ENCODE measurements around the gene SRM.

SRM gene

GRCh38 chr1:11027316-11027715 is 32.5 kb downstream of the SRM start:
- in situ Hi-C loops (cut with MboI; ENCODE audit: low pct_unique_long_range_greater_than_20kb, low sequenced_read_pairs, unreplicated experiment): loop anchor here (25.0 kb wide), 1 partner anchor 610 kb away; no protein-coding TSS in a partner anchor
- no peak for TF ChIP-seq CTCF (IDR thresholded peaks at IDR 0.05; ENCODE audit: extremely low read depth, insufficient read depth, missing control alignments)
- DNase-seq (ENCODE audit: low spot score): no peak

DNA sequence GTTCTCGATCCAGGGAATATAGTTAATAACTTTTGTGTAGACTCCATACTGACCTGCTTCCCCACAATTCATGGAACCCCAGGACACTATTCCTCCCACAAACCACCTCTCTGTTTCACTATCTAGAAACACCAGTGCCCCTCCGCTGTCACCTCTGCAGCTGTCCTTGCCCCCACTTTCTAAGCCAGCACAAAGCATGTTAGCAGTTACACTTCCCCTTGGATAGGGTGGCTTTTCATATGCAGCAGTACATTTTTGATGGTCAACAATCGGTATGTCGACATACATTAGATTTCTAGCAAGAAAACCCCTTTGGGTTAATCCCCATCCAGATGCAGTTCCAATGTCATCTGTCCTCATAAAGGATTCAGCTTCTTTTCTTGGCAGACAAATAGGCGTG is 32.9 kb downstream of the SRM start:
- in situ Hi-C loops (cut with MboI; ENCODE audit: low pct_unique_long_range_greater_than_20kb, low sequenced_read_pairs, unreplicated experiment): loop anchor here (25.0 kb wide), 1 partner anchor 610 kb away; no protein-coding TSS in a partner anchor
- no peak for TF ChIP-seq CTCF (IDR thresholded peaks at IDR 0.05; ENCODE audit: extremely low read depth, insufficient read depth, missing control alignments)

GRCh38 chr1:11026052-11026451 is 33.8 kb downstream of the SRM start:
- no peak for TF ChIP-seq CTCF (IDR thresholded peaks at IDR 0.05; ENCODE audit: extremely low read depth, insufficient read depth, missing control alignments)
- no peak for DNase-seq (ENCODE audit: low spot score)

More for the DNA sequence above, 32.9 kb downstream of the SRM start:
- no peak for DNase-seq (ENCODE audit: low spot score)

DNA sequence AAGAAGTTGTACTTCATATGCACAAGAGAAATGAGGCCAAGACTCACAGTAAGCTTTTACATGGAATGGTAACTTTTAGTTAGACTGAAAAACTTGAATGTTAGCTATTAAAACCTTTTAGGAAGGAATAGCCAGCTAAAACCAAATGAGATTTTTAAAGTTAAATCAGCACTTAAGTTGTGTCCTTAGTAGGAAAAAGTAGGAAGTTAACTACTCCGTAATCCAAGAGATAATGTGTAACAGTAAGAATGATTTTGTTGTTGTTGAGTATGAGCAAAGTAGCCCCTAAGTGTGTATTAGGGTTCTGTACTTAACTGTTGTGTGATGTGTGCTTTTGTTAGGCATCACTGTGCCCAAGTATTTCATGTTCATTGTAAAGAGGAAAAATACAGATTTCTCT is 34.2 kb downstream of the SRM start:
- DNase-seq (ENCODE audit: low spot score): no peak
- in situ Hi-C loops (cut with MboI; ENCODE audit: low pct_unique_long_range_greater_than_20kb, low sequenced_read_pairs, unreplicated experiment): loop anchor here (25.0 kb wide), 1 partner anchor 612 kb away; no protein-coding TSS in a partner anchor
- TF ChIP-seq CTCF (IDR thresholded peaks at IDR 0.05; ENCODE audit: extremely low read depth, insufficient read depth, missing control alignments): no peak

More at GRCh38 chr1:11026052-11026451, 33.8 kb downstream of the SRM start:
- in situ Hi-C loops (cut with MboI; ENCODE audit: low pct_unique_long_range_greater_than_20kb, low sequenced_read_pairs, unreplicated experiment): loop anchor here (25.0 kb wide), 1 partner anchor 611 kb away; no protein-coding TSS in a partner anchor

- no peak for DNase-seq (ENCODE audit: low spot score)
- TF ChIP-seq CTCF (IDR thresholded peaks at IDR 0.05; ENCODE audit: extremely low read depth, insufficient read depth, missing control alignments): no peak
- in situ Hi-C loops (cut with MboI; ENCODE audit: low pct_unique_long_range_greater_than_20kb, low sequenced_read_pairs, unreplicated experiment): loop anchor here (25.0 kb wide), 1 partner anchor 612 kb away; no protein-coding TSS in a partner anchor
Observed at GRCh38 chr1:11024874-11025203, 35.0 kb downstream of the SRM start.

DNA sequence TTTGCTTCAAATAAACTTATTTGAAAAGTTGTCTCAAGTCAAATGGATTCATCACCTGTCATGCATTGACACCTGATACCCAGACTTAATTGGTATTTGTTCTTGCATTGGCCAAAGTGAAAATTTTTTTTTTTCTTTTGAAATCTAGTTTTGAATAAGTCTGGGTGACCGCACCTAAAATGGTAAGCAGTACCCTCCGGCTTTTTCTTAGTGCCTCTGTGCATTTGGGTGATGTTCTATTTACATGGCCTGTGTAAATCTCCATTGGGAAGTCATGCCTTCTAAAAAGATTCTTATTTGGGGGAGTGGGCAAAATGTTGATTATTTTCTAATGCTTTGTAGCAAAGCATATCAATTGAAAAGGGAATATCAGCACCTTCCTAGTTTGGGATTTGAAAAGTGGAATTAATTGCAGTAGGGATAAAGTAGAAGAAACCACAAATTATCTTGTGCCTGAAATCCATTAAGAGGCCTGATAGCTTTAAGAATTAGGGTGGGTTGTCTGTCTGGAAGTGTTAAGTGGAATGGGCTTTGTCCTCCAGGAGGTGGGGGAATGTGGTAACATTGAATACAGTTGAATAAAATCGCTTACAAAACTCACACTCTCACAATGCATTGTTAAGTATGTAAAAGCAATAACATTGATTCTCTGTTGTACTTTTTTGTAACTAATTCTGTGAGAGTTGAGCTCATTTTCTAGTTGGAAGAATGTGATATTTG is 35.5 kb downstream of the SRM start:
- no peak for TF ChIP-seq CTCF (IDR thresholded peaks at IDR 0.05; ENCODE audit: extremely low read depth, insufficient read depth, missing control alignments)
- DNase-seq (ENCODE audit: low spot score): no peak
- in situ Hi-C loops (cut with MboI; ENCODE audit: low pct_unique_long_range_greater_than_20kb, low sequenced_read_pairs, unreplicated experiment): no loop called here

Data from GM13977 (cell line).